HG03196 (cell line): ENCODE data around the gene LRRC15.

ENCODE experiments used
- ATAC-seq: cut with Tn5 transposase; IDR thresholded peaks from one replicate; pipeline ENCODE4 v1.9.1; 2021; ENCODE audit not compliant: unreplicated experiment

The LRRC15 gene

GRCh38 chr3:194386066-194386465, 16.5 kb upstream of the LRRC15 start:
- no peak for ATAC-seq

- ATAC-seq, result no peak
Observed at GRCh38 chr3:194384569-194385001, 15.0 kb upstream of the LRRC15 start.

DNA sequence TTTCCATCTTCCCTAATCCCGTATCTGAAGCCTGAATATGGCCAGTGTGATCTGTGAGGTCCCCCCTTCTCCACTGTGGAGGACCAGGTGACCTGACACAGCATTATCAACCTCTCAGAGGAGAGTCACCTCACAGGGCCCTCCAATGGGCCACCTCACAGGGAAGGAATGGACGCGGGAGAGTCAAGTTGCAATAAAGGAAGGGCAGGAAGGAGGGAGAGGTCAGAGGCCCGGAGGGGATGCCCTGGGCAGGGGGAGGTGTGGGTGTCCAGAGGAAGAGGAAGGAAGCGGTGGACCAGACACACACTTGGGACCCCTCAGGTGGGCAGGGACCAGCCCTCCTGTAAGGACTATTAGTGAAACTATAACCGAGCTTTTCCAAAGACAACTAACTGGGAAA, 14.6 kb upstream of the LRRC15 start:
- ATAC-seq, result no peak

DNA sequence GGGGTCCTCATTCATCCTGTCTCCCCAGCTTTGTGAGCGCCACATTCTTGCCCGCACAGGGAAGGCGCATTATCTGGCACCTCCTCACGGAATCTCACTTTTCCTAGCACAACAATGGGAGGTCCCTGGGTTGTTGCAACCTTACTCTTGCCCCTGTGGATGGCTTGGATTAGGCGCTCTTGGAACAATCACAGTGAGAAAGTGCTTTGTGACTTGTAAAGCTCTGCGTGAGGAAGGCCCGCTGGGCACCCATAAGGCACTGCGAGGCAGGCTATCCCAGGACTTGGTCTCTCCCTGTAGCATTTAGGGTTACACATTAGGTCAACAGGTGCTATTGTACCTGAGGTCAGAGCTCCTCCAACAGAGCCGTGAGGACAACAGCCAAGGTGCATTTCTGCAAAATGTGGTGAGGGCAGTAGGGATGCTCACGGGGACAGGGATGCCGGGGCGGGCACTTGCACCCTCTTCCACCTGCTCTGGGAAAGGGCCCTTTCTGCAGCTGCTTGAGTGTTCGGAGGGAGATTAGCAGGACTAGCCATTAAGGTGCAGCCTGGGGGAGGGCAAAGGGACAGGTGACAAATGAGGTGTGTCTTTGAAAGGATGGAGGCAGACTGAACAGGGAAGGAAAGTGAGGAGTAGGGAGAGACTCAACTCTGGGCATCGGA, 13.9 kb upstream of the LRRC15 start:
- no peak for ATAC-seq

GRCh38 chr3:194382892-194383223, 13.3 kb upstream of the LRRC15 start:
- no peak for ATAC-seq

DNA sequence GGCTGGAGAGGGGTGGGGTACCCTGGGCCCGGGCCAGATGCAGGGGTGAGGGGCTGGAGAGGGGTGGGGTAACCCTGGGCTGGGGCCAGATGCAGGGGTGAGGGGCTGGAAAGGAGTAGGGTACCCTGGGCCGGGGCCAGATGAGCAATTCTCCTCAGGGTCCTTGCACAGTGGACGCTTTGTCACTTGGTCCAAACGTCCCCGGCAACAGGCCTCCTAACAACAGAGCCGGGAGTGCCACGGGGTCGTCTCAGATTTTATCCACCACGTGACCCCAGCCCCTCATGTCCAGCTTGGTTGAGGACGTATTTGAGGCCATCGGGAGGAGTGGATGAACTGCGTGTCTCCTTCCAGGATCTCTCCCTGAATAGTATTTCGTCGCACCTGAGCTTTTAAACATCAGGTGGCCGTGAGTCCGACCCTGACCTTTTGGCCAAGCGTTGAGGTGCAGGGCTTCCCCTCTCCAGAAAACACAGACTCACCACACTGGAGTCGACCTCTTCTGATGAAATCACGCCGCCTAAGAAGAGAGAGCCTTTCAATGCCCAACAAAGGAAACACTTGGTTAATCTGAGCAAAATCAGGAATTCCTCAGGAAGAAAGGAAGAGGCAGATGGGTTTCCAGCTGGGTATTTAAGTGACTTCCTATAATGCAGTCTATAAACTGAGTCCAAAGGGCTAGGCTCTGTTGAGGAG, 12.8 kb upstream of the LRRC15 start:
- ATAC-seq, result no peak

- no peak for ATAC-seq
Observed at GRCh38 chr3:194381460-194381875, 11.9 kb upstream of the LRRC15 start.

GRCh38 chr3:194380326-194380725, 10.8 kb upstream of the LRRC15 start:
- ATAC-seq, result no peak

DNA sequence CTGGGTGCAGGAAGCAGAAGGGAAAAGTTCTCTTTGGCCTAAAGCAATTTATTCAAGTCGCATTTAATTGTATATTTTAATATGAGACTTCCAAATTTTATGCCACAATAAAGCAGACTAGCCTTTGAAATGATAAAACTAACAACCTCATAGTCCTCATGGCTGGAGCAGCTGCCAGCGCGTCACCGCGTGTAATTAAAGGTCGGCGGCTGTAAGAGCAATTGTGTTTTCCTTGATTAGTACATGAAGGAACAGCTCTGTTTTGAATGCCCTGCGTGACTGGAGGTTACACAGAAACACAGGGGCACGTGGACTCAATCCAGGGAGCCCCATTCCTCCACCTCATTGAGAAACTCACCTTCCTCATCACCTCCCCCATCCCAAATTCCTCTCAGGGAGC, 10.1 kb upstream of the LRRC15 start:
- ATAC-seq, result no peak

GRCh38 chr3:194379231-194379630, 9.7 kb upstream of the LRRC15 start:
- no peak for ATAC-seq

DNA sequence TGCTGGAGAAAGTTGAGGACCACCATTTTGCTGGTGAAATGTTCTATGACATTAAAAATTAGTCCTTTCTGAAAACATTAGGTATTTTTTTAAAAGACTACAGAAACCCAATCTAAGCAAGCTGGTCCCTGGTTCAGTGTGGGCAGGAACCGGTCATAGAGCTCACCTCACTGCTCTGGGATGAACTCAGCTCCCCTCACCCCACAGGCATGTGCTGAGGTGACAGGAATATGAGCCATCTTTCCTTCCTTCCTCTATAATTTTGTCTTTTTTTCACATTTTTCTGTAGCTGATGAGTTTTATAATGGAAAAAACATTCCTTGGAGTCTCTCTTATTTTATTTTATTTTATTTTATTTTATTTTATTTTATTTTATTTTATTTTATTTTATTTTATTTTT, 8.2 kb upstream of the LRRC15 start:
- no peak for ATAC-seq

GRCh38 chr3:194376241-194376560, 6.7 kb upstream of the LRRC15 start:
- ATAC-seq, result no peak

DNA sequence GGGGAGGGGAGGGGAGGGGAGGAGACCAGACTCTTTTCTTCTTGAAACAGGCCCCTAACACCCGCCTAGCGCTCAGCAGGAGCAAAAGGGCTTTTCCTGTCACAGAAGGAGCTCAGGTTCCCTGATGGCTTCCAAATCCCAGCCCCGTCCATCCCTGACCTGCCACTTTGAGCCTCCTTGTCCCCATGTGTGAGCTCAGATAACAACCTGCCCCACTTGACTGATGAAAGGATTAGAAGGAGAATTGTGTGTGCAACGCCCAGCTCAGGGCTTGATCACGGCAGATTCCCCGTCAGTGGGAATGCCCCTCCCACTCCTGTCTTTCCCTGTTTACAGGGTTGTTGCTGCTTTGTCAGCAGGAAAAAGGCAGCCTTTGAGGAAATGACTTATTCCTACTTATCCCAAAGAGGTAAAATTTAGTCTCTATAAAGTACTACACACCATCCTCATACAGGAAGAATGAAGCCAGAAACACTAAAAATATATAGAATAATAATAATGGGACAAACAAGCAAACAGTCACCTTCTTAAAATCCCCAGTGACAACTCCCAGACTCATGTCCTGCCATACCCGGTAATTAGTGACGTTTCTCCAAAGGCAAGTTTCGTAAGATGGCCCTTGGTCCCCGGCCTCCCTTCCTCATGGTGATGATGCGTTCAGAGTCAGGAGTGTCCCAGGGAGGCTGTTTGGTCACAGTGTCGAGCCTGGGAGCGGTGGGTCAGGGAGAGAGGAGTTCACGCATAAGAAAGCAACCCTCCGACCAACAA, 6.1 kb upstream of the LRRC15 start:
- no peak for ATAC-seq

DNA sequence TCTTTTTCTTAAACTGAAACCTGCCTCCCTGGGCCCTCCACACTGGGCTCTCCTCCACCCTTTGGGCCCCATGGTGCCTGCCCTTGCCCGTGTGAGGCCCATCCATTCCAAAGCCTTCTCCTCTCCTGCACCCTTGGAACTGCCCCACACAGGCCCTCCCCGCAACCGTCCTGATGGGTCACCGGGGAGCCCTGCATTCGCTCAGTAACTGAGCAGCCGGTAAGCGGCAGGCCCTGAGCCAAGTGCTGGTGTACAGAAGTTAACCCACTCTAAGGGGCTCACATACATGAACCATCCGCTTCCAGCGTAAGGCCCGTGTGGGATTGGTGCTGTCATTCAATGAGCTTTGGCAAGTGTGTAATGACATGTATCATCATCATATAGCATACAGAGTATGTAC, 5.4 kb upstream of the LRRC15 start:
- no peak for ATAC-seq

- no peak for ATAC-seq
Observed at GRCh38 chr3:194373899-194374298, 4.4 kb upstream of the LRRC15 start.

GRCh38 chr3:194373028-194373427, 3.5 kb upstream of the LRRC15 start:
- no peak for ATAC-seq

DNA sequence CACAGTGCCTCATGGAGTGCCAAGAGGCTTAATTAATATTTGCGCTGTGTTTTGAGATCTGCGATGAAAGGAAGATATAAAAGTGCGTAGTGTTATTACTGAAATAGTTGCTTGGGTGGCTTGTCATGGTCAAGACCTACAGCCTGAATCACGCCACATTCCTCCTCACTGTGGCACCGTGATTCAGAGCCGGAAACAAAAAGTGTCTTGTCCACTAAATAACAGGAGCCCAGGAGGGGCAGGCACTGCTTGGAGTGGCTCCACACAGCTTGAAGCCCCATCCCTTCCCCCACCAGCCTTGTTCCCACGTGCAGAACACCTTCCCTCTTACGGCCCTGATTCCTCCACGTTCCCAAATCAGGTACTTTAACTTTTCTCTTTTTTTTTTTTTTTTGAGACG, 1.2 kb upstream of the LRRC15 start:
- ATAC-seq, result no peak

- ATAC-seq, result no peak
Observed at GRCh38 chr3:194368918-194369317, 625 bp downstream of the LRRC15 start.

DNA sequence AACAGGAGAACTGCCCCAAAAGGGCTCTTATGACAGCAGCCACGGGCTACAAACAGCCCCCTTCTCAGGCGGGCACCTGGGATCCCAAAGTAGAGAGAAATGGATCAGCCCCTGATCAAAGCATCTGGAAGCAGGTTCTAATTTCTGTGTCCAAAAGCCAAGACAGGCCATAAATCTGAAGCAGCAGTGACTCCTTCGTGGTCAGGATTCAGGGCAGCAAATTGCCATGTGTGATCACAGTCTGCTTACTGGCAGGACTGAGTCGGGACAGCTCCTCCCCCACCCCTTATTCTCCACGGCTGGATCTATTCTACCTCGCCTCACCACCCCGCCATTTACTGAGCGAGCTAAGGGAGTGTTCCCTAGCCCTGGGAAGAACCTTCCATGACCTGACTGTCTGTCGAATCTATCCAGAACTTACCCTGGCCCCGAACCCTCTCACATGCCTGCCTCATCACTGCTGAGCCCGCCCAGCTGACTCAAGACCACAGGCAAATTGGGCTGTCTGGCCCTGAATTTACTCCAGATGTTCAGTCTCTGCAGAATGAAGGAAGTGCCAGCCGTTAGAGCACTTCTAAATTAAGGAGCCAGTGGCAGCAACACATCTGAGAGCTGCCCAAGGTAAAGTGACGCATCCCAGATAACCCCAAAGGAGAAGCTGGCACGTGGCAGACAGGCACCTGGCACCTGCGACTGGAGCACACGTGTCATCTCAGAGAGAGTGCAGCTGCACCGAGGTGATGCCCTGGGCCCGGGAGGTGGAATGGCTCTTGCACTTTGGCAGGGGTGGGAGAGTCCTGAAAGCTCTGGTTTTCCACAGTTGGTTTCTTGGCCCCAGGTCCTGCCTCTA, 1.3 kb downstream of the LRRC15 start:
- ATAC-seq, result no peak

DNA sequence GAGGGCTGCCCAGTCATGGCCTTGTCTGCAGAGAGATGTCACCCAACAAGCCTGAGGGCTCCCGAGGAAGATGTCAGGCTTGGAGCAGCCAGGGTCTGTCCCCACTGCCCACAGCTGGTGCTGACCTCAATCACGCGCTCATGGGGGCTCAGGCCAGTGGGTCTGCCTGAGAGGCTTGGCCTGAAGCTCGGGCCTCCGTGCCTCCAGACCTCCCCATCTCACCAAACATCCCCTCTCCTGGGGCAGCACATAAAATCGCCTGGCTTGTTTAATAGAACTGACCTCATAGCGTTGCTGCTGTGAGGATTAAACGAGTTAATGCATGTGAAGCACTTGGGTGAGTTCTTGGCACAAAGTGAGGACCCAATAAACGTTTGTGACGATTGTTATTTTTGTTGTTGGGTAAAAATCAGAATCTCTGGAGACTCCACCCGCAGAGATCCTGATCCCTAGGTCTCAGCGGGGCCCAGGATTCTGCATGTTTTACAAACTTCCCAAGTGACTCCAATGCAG, 3.5 kb downstream of the LRRC15 start:
- ATAC-seq, result no peak

- ATAC-seq, result no peak
Observed at GRCh38 chr3:194365526-194365925, 4.0 kb downstream of the LRRC15 start.
